PFSK-1 (cell line): ENCODE data around the gene POLR1B. TPM values are rescaled to one million over a fixed set of nuclear protein-coding genes. Genes with fewer than 3 reads are reported as not detected.

ENCODE experiments used
- FOXP2 ChIP-seq: optimal IDR thresholded peaks from 2 replicates; pipeline ENCODE3; 2011; ENCODE audit warnings: borderline replicate concordance, control low read depth, inconsistent platforms; ENCODE audit not compliant: insufficient read depth; ENCODE audit errors: extremely low read length, extremely low read depth
- POLR2AphosphoS5 ChIP-seq: IDR thresholded peaks from 2 replicates; pipeline ENCODE4 v1.6.1; 2012; ENCODE audit warnings: low read depth, mild to moderate bottlenecking, control low read depth, low read length, moderate library complexity
- SIN3A ChIP-seq: IDR thresholded peaks from 2 replicates; pipeline ENCODE4 v1.6.1; 2012; ENCODE audit warnings: mild to moderate bottlenecking, low read length, moderate library complexity, borderline replicate concordance; ENCODE audit not compliant: insufficient read depth
- TAF1 ChIP-seq: IDR thresholded peaks from 2 replicates; pipeline ENCODE4 v1.6.1; 2012; ENCODE audit warnings: low read length, control low read depth, borderline replicate concordance; ENCODE audit not compliant: insufficient read depth
- polyA plus RNA-seq: library from polyadenylated mRNA; unstranded; fragments of >200 nt; gene quantifications from one replicate; pipeline ENCODE4 v1.2.1, GENCODE V29; 2012; ENCODE audit warnings: low read depth, missing spikeins; ENCODE audit not compliant: insufficient read length
- TF ChIP-seq, protein P1 (sequence below), 2 experiments: IDR thresholded peaks; 2 replicates each; pipeline versions ENCODE4 v1.6.1 to v1.8.0; 2011 to 2012; ENCODE audit warnings: low read depth in 2 of 2, low read length in 2 of 2, control low read depth in 1 of 2, inconsistent platforms in 1 of 2, mild to moderate bottlenecking in 1 of 2, moderate library complexity in 1 of 2; ENCODE audit not compliant: insufficient read depth in 1 of 2

POLR1B gene, protein sequence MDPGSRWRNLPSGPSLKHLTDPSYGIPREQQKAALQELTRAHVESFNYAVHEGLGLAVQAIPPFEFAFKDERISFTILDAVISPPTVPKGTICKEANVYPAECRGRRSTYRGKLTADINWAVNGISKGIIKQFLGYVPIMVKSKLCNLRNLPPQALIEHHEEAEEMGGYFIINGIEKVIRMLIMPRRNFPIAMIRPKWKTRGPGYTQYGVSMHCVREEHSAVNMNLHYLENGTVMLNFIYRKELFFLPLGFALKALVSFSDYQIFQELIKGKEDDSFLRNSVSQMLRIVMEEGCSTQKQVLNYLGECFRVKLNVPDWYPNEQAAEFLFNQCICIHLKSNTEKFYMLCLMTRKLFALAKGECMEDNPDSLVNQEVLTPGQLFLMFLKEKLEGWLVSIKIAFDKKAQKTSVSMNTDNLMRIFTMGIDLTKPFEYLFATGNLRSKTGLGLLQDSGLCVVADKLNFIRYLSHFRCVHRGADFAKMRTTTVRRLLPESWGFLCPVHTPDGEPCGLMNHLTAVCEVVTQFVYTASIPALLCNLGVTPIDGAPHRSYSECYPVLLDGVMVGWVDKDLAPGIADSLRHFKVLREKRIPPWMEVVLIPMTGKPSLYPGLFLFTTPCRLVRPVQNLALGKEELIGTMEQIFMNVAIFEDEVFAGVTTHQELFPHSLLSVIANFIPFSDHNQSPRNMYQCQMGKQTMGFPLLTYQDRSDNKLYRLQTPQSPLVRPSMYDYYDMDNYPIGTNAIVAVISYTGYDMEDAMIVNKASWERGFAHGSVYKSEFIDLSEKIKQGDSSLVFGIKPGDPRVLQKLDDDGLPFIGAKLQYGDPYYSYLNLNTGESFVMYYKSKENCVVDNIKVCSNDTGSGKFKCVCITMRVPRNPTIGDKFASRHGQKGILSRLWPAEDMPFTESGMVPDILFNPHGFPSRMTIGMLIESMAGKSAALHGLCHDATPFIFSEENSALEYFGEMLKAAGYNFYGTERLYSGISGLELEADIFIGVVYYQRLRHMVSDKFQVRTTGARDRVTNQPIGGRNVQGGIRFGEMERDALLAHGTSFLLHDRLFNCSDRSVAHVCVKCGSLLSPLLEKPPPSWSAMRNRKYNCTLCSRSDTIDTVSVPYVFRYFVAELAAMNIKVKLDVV
- polyA plus RNA-seq: 33.9 TPM

DNA sequence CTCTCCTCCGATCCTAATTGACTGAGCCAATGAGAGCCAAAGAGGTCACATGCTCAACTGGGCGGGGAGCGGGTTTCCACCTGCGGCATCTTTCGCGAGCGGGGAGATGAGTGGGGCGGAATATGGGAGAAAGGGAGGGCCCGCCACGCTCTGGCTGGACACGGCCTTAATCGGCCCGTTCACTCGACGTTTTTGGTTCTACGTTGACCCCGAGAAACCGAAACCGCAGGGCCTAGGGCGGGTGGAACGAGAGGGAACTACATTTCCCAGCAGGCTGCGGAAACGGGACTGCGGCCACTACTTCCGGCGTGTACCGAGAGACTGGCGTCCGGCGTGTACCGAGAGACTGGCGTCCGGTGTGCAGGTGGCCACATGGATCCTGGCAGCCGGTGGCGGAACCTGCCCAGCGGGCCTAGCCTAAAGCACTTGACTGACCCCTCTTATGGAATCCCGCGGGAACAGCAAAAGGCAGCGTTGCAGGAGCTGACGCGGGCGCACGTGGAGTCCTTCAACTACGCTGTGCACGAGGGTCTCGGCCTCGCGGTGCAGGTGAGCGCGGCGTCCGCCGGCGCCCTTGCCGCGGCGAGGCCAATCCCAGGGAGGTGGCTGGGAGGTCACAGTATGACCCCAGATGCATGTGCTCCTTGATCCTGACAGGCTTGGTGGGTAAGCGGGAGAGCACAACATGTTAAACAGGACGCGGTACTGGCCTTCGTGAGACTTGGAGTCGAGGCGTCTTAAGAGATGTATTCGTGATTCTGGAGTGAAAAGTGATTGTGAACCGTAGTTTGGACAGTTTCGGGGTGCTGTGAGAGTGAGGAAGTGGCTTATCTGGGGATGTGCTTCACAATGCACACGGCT is at the start of gene POLR1B:
Gene POLR1B, plus strand, starts transcription at position 343 of the 861 bp plus-strand sequence. Its CDS starts 30 bp downstream, at position 373.
- TF ChIP-seq TAF1 (peak; percentile 93; the same call in 1 of the 2 replicates), SIN3A (0 out of 2 replicates have a peak, but pooled peaks have one; percentile 71), POLR2AphosphoS5 (peak; percentile 47), FOXP2 (peak; percentile 93)
- TF ChIP-seq, protein P1, sequence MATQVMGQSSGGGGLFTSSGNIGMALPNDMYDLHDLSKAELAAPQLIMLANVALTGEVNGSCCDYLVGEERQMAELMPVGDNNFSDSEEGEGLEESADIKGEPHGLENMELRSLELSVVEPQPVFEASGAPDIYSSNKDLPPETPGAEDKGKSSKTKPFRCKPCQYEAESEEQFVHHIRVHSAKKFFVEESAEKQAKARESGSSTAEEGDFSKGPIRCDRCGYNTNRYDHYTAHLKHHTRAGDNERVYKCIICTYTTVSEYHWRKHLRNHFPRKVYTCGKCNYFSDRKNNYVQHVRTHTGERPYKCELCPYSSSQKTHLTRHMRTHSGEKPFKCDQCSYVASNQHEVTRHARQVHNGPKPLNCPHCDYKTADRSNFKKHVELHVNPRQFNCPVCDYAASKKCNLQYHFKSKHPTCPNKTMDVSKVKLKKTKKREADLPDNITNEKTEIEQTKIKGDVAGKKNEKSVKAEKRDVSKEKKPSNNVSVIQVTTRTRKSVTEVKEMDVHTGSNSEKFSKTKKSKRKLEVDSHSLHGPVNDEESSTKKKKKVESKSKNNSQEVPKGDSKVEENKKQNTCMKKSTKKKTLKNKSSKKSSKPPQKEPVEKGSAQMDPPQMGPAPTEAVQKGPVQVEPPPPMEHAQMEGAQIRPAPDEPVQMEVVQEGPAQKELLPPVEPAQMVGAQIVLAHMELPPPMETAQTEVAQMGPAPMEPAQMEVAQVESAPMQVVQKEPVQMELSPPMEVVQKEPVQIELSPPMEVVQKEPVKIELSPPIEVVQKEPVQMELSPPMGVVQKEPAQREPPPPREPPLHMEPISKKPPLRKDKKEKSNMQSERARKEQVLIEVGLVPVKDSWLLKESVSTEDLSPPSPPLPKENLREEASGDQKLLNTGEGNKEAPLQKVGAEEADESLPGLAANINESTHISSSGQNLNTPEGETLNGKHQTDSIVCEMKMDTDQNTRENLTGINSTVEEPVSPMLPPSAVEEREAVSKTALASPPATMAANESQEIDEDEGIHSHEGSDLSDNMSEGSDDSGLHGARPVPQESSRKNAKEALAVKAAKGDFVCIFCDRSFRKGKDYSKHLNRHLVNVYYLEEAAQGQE (IDR thresholded peaks at IDR 0.05; ENCODE audit: insufficient read depth in 1 of 2, low read depth in 2 of 2, low read length in 2 of 2): peak in 1 of 2 experiments; percentile 64; a peak in 2 of 4 replicates

DNA sequence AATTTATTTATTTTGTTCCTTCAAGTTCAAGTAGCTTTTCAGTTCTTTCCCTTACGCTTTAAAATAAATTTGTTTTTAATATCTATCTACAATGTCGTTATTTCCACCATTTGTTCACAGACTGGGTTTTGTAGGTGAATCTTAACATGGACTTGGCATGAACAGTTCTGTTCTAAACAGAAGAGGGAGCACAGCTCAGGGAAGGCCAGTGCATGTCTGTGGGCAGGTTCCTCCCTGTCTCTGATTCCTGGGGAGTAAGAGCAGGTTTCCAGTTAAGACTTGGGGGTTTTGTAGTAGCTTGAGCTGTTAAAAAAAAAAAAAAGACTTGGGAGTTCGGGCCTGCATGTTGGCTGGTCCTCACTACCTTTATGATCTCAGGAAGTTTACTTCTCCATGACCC is 49.2 kb upstream of the POLR1B start:
- TF ChIP-seq POLR2AphosphoS5 (no peak), SIN3A (no peak), TAF1 (no peak), FOXP2 (no peak)
- TF ChIP-seq, protein P1 (IDR thresholded peaks at IDR 0.05; ENCODE audit: insufficient read depth in 1 of 2, low read depth in 2 of 2, low read length in 2 of 2): no peak

DNA sequence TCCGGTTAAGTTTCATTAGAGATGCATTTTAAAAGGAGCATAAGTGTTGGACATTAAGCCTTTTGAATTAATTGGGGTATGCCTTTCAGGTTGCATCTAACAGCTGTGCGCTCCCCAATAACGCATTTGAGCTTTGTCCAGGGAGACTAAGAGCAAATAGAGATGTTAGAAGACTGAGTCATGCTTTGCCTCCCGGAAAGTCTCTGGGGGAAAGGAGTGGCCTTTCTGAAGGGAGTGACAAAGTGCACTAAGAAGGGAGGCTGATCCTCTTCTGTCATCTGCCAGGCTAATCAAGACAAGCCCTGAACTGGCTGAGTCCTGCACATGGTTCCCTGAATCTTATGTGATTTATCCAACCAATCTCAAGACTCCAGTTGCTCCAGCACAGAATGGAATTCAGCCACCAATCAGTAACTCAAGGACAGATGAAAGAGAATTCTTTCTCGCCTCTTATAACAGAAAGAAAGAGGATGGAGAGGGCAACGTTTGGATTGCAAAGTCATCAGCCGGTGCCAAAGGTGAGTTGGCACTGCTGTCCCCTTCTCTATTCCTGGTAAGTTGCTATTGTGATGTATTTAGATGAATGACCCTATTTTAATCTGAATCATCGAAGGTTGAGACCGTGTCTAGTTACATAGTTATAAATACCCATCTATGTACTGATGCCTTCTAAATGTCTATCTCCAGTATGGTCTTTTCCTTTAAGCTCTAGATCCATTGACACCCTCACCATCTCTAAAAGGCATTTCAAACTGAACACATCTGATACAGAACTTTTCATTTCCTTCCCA is 48.2 kb upstream of the POLR1B start:
- TF ChIP-seq, protein P1 (IDR thresholded peaks at IDR 0.05; ENCODE audit: insufficient read depth in 1 of 2, low read depth in 2 of 2, low read length in 2 of 2): no peak

DNA sequence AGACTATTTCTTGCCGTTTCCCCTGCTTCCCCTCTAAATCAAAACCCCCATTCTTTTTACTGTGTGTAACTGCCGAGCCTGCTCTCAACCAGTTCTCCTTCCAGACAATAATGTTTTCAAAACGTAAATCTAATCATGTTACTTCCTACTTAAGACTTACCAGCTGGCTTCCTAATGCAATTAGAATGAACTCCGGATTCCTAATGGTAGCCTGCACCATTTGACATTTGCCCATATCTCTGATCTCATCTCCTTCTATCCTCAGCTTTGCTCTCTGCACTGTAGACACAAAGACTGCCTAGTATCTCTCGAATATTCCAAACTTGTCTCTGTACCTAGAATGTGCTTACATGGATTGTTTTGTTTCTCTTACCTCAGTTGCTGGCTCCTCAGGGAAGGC is 47.4 kb upstream of the POLR1B start:
- TF ChIP-seq FOXP2 (no peak), SIN3A (no peak), TAF1 (no peak), POLR2AphosphoS5 (no peak)
- TF ChIP-seq, protein P1 (IDR thresholded peaks at IDR 0.05; ENCODE audit: insufficient read depth in 1 of 2, low read depth in 2 of 2, low read length in 2 of 2): 0 out of 4 replicates have a peak, but pooled peaks of 1 of the 2 experiments have one; percentile 25
